Stimulated activated CD8-positive, alpha-beta memory T cell treated with anti-CD3 and anti-CD28 coated beads, Interleukin-12 subunit alpha, Interleukin-12 subunit beta, amount 100 ng/mL, for 1 hour (primary cell): ENCODE results near the gene FHAD1.

Source experiments
- DNase-seq: peaks from one replicate; pipeline ENCODE4 v3.0.0-alpha.2; 2020; ENCODE audit warnings: low read depth

The FHAD1 gene

DNA sequence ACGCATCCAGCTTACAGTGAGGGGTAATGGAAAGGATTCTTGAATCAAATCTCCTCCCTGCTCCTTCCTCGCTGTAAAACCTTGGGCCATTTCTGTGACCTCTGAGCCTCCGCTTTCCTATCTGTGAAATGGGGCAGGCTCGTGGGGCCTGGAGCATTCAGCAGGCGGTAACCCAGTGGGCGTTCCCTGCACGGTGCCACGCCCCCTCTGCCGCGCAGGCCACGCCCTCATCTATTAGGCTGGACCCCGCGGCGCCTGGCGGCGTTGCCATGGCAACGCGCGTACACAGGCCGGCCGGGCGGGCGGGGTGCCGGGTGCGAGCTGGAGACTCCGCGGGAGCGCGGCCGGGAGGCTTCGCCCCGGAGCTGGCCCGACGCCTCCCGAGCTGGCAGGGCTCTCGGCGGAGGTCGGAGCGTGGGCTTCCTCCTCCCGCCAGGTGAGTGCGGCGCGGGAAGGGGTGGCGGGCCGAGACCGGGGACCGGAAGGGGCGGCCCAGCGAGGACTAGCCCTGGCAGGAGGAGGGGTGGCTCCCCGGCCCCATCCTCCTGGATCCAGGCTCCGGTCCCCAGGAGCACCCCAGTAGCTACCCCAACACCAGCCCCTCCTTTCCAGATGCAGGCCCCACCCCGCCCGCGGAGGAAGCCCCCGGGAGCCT lies at the start of gene FHAD1:
Gene FHAD1, plus strand, starts transcription at position 264 of the 655 bp plus-strand sequence. CDS start 4,562 bp downstream, outside the sequence.
- DNase-seq, result no peak

DNA sequence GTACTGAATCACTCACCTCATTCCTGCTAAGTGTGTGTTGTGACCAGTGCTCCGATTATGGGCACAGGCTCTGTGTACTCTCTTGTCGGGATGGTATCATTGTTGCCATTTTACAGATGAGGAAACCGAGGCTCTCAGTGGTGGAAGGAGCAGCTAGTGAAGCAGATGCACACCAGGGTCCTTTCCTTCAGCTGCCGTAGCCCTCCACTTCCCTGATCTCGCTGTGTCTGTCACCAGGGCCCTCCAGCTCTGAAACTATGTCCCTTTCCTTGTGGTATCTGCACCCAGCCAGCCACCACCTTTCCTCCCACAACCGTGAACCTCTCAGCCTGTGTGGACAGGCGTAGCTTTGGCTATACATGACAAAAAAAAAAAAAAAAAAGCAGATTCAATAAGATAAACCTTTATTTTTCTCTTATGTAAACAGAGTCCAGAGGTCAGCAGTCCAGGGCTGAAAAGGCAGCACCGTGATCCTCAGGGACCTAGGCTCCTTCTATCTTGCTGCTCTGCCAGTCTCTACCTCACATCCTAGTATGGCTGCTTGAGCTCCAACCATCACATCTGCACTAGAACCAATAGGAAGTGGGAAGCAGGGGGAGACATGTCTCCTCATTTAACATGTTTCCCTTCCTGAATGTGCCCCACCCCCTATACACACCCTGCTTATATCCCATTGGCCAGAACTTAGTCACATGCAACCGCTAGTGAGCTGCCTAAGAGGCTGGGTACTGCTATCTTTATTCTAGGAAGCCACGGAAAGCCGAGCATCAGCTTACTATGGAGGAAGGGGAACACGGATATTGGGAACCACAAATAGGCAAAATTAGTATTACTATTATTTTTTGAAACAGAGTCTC lies 49.2 kb upstream of the FHAD1 start:
- no peak for DNase-seq

DNA sequence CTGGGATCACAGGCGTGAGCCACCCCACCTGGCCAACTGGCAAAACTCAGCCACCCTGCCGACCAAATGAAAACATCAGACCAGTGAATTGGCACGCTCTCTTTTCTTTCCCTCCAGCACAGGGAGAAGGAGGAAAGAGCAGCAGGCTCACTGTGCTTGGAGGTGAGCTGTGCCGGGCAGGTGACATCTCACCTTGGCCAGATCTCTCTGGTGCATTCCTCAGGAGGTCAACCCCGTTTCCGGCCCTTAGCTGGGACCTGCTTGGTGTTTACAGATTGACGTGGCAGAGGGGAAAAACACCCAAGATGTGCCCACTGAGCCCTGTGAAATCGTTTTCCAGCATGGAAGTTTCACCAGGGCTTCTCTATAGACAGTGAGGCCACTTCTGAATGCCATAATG lies 48.3 kb upstream of the FHAD1 start:
- no peak for DNase-seq

DNA sequence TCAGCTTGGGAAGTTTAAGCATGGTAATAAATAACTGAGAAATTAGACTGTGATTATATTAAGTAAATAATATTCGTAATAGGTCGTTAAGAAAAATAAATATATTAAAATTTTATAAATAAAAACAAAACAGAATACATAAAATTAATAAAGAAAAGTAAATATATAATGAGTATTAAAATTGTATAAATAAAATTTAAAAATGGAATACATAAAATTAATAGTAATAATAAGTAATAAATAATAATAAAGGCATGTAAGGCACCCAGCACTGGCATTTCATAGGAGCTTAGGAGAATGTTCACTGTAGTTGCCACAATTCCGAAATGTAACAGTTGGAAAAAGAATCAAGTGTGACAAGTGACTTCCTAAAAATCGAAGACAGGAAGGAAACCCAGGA lies 45.8 kb upstream of the FHAD1 start:
- DNase-seq, result no peak

DNA sequence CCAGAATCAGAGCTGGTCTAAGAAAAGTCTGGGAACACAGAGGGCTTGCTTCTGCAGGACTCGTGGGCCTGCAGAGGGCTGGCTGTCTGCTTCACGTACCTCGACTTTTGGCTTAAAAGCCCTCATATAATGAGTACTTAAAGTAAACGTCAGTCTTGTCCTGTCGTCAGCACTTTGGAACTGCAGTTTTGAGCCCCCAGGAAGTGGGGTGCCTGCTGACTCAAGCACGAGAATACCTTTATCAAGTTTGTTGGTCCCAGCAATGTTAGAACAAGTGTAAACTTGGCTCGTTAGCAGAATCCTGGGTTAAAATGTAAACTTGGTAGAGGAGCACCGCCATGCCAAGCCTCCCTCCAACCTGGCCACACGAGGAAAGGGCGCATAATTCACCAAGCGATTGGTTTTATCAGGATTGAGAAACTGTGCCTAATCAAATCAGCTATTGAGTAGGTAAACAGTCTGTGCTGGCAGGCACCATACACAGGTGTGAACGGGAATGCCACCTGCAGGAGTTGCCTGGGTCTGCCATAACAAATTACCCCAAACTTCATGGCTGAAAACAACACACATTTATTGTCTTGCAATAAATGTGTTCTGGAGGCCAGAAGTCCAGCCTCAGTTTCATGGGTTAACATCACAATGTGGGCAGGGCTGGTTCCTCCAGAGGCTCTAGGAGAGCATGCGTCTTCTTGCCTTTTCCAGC lies 45.0 kb upstream of the FHAD1 start:
- no peak for DNase-seq

DNA sequence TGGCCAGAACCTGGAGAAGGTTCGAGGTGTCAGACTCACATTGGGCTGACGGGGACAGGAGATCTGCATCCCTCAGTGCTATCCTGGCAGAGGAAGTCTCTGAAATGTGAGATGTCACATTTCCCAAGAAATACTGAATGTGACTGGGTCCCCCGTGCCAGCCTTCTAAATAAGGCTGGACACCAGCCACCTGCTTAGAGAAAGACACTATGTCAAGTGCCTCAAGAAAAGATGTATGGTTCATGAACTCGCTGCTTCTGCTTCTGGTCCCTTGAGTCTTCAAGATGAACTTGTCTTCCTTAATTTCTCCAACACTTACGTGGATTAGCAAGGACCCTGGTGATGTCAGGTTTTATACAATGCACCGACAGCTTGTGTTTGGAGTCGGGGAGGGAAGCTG lies 42.1 kb upstream of the FHAD1 start:
- no peak for DNase-seq

DNA sequence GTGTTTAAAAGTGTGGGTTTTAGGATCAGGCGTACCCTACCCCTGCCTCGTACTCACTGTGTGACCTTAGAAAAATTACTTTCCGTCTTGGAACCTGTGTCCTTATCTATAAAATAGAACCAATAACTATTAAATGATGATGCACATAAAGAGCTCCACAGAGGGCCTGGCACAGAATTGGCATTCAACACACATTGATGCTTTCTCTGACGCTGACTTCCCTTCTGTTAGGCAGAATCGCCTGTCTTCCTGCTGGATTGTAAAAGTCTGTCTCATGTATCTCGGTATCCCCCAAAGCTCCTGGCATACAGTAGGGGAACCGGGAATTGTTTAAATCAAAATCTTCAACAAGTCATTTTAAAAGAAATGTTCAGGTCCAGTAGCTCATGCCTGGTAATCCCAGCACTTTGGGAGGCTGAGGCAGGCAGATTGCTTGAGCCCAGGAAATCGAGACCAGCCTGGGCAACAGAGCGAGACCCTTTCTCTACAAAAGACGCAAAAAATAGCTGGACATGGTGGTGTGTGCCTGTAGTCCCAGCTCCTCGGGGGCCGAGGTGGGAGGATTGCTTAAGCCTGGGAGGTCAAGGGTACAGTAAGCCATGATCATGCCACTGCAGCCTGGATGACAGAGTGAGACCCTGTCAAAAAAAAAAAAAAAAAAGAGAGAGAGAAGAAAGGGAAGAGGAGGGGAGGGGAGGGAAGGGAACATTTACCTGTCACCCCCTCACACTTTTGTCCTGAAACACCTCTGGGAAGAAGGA lies 41.3 kb upstream of the FHAD1 start:
- no peak for DNase-seq

DNA sequence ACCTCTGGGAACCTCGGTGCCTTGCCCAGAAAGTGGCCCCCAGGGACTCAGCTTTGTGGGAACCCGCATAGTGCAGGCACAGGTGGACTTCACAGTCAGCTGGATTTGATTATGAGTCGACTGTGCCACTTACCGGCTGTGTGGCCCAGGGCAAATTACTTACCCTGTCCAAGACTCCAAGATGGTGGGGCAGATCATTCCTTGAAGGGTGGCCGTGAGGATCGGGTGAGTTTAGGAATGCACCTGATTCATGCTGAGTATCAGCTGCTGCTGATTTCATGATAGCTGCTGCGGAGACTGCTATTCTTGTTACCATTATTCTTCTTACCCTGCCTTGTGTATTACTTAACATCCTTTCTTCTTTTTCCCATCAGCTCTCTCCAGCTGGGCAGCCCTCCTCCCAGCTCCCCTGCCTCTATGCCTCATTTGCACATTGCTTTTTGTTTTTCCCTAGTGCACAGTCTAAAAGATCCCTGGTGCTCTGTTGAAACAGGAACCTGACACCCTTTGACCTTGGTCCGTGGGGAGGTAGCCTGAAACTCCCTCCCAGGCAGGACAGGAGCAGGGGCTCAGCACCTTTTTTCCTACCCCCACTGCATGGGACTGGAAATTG lies 40.5 kb upstream of the FHAD1 start:
- no peak for DNase-seq

DNA sequence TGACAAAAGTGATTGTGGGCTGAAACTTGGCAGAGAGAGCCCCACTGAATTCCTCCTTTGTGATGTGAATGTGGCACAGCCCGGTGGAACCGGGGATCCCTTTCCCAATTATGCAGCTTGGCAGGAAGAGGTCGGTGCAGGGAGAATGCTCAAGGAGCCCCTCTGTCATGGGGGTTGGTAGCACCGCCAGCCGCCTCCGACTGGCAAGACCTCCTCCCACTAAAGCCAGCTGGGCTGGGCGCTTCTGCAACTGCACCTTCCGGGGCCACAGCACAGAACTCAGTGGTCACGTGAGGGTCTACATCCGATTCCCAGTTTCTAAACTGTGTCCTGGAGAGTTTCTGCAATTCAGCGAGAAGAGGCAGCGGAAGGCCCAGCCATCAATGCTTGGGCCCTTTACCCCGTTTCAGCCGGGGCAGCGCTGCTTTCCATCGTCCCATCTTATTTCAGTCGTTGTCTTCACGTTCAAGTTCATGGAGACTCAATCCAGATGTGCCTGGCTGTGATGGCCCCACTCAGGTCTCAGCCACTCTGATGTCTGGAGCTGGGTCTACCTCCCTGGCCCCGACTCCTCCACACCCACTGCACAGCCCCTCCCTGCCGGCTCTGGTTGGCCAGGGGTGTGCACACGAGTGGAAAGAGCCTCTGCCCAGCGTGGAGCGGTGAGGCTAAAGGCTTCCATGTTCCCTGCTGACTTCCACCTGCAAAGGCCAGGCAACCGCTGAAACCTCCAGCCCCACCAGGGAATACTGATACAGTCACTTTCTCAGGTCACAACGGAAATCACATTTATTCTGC lies 39.8 kb upstream of the FHAD1 start:
- DNase-seq, result no peak

DNA sequence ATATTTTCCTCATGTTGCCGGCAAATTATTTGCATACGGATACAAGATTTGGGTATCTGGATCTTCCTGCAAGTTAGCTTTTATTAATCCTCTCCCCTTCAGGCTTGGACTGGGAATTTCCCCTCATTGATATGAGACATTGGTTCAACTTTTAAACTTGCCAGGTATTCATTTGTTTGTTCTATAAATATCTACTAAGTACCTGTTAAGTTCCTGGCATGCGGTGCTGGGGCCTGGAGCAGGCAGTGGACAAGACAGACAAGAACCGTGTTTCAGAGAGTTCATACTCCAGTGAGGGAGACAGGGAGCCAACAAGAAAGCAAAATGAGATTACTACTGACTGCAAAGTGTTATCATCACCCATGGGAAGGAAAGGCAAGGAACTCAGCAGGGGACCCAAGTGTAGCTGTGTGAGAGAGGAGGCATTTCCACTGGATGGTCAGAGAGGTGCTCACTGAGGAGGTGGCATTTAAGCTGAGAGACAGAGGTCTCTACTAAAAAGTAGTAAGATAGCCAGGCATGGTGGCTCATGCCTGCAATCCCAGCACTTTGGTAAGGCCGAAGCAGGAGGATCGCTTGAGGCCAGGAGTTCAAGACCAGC lies 39.1 kb upstream of the FHAD1 start:
- DNase-seq, result no peak

DNA sequence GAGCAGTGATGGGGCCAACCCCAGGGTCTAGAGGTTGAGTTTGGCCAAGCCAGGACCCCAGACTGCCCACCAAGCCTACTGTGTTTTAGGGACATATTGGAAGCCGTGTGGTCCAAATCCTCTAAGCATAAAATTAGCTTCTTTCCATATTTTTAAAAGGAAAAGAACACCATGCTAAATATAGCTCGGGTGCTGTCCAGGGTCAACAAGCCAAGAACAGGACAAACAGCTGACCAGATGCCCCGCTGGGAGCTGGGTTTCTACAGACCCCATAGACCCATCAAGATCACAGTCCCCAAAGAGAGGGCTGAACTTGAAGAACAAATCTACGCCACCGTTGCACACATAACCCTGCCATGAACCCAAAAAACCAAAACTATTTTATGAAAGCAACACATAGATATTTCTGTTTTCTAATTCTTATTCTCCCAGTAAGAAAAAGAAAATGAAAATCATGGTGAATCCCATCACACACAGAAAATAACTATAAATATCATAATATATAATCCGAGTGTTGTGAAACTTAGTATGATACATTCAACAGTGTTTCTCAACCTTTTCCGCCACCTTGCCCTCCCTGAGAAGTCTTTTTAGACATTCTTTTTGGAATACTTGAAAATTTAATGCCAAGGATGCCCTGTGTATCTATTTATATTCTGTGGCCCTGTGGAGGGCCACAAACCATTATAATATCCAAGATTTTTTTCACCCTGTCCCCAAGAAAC lies 36.2 kb upstream of the FHAD1 start:
- DNase-seq, result no peak

DNA sequence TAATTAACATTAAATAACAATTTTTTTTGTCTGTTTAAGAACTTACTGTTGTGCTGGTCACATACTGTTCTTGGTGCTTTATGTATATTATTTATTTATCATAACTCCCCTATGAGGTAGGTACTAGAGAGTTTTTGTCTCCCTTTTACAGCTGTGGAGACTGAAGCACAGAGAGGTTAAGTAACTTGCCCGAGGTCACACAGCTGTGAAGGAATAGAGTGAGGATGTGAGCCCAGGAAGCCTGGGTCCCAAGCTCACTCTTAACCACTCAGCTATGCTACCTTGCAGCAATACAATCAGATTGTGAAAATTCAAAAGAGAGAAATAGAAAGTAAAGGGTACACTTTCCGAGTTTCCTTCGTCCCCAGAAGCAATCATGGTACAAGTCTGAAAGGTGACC lies 35.6 kb upstream of the FHAD1 start:
- no peak for DNase-seq

DNA sequence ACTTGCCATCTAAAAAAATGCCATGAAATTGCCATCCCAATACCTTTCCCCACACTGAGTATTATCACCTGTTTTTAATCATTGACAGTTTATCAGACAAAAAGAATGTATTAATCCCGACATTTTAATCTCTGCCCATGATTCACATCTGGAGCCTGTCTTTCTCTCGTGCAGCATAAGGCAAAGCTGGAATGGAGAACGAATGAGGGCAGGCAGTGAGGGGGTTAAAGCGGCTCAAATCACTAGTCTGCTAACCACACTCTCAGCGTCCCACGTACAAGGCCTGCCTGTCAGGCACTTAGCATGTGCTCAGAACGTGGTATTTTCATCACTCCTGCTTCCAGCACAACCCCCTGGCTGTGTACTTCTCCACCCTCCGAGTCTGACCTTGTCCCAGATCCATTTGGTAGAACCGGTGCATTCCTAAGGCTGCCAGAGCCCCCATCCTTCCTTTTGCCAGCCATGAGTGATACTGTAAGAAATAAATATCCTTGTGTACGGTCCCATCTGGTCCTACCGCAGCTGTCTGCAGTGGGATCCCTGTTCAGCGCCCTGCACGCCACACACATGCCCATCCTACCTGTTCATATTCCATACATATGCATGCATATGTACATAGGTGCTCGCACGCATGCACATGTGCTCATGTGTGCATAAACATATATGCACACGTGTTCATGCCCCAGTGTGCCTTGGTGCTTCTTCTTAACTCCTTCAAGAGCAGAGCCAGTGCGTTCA lies 34.6 kb upstream of the FHAD1 start:
- DNase-seq, result no peak

DNA sequence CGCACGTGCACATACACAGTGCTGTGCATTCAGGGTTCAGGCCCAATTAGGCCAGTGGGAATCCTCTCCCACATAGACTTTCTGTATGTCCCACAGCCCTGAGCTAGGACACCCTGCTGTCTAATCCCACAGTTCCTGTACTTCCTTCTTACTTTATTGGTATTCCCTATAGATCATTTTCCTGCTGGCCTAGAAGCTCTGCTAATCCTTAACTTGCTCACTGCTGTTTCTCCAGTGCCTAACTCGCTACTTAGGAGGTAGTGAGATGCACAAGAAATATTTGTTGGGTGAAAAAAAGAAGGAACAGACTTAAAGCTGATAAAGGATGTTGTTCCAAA lies 34.1 kb upstream of the FHAD1 start:
- DNase-seq, result no peak

DNA sequence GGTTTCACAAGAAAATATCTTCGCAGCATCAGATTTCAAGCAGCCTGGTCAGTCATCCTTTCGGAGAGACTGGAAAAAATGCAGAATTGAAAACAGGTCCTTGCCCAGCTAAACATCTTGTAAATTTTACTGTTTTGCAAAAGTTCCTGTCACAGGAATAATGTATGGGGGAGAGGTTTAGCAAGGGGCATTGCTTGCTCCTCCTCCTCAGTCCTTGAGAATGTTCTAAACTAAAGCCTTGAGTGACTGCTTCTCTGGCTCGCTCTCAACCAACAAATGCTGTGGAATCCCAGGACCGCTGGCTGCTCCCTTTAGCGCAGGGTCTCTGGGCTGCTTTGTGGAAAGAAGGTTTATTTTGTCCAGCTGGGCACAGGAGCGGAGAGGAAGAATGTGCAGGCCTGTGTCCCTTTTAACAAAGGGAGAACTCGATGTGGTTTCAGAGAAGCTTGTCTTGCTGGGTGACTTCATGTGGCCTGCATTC lies 33.6 kb upstream of the FHAD1 start:
- no peak for DNase-seq

DNA sequence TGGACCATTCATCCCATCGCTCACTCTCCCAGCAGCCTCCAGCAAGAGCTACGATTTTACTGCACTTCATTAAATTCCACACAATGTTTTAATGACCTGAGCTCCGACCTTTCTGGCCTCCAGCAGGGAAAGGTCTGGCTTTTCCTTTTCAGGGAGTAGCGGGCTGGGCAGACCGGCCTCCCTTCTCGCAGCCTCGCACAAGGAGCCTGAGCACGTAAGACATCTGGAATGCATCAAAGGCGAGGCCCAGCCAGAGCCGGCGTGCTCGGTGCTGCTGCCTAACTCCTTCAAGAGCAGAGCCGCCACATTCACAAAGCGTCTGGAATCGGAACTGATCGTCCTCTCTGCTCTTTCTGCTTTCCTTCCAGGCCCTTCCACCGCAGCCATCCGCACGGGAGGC lies 32.5 kb upstream of the FHAD1 start:
- DNase-seq, result no peak

DNA sequence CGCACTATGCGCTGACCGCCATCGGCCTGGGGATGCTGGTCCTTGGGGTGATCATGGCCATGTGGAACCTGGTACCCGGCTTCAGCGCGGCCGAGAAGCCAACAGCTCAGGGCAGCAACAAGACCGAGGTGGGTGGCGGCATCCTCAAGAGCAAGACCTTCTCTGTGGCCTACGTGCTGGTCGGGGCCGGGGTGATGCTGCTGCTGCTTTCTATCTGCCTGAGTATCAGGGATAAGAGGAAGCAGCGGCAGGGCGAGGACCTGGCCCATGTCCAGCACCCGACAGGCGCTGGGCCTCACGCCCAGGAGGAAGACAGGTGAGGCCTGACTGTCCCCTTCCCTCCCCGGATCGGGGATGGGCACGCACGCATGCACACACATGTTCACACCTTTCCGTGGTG lies 31.9 kb upstream of the FHAD1 start:
- no peak for DNase-seq

DNA sequence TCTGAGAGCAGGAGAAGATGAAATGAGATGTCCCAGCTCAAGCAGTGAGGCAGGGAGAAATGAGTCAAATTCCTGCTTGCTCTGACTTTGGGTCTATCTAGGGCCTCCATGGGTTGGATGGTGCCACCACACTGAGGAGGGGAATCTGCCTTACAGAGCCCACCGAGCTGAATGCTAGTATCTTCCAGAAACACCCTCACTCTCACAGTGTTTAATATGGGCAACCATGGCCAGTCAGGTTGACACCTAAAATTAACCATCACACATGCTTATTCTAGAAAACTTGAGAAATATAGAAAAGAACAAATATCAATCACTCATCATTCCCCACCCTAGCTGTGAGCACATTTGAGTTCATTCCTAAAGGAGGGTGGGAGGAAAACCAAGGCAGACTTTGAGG lies 29.4 kb upstream of the FHAD1 start:
- no peak for DNase-seq
